ENCODE results near the gene RNF111.
A peak's percentile ranks its signal among the peaks of the same experiment; 100 is the strongest.
"Not testable (repeated sequence)": the region's sequence is repeated elsewhere in the genome, so short reads cannot be mapped to it uniquely, and the experiment has no call there.

Gene RNF111

GRCh38 chr15:59120937-59121336 lies 133.5 kb downstream of the RNF111 start:
- no peak for DNase-seq

GRCh38 chr15:59124261-59124660 lies 136.8 kb downstream of the RNF111 start:
- DNase-seq: no peak

More at GRCh38 chr15:59120937-59121336, 133.5 kb downstream of the RNF111 start:
- intact Hi-C loops (cut with DNase I): no loop called here

GRCh38 chr15:59125683-59126082 lies 138.2 kb downstream of the RNF111 start:
- DNase-seq; intact Hi-C loops (cut with DNase I): not testable (repeated sequence)

More at GRCh38 chr15:59124261-59124660, 136.8 kb downstream of the RNF111 start:
- intact Hi-C loops (cut with DNase I): no loop called here

GRCh38 chr15:59127255-59127654 lies 139.8 kb downstream of the RNF111 start:
- DNase-seq; intact Hi-C loops (cut with DNase I): not testable (repeated sequence)

GRCh38 chr15:59131456-59131855 lies 144.0 kb downstream of the RNF111 start:
- no peak for DNase-seq
- intact Hi-C loops (cut with DNase I): no loop called here

GRCh38 chr15:59131969-59132562 lies 144.6 kb downstream of the RNF111 start:
- no peak for DNase-seq
- intact Hi-C loops (cut with DNase I): no loop called here

GRCh38 chr15:59133929-59134427 lies 146.5 kb downstream of the RNF111 start:
- DNase-seq: no peak
- intact Hi-C loops (cut with DNase I): no loop called here

- intact Hi-C loops (cut with DNase I): no loop called here
- no peak for DNase-seq
Observed at GRCh38 chr15:59137566-59137965, 150.1 kb downstream of the RNF111 start.

GRCh38 chr15:59138243-59138642 lies 150.8 kb downstream of the RNF111 start:
- intact Hi-C loops (cut with DNase I): no loop called here
- DNase-seq: peak in 1 of 10 donors; percentile 20

- DNase-seq: no peak
- intact Hi-C loops (cut with DNase I): no loop called here
Observed at GRCh38 chr15:59140422-59141226, 153.2 kb downstream of the RNF111 start.

- DNase-seq: no peak
- intact Hi-C loops (cut with DNase I): no loop called here
Observed at GRCh38 chr15:59143281-59143680, 155.8 kb downstream of the RNF111 start.

- intact Hi-C loops (cut with DNase I): loop anchor here (2.0 kb wide), 1 partner anchor 348 kb away; no protein-coding TSS in a partner anchor
- peak in 2 of 10 donors; percentile 27 for DNase-seq
Observed at GRCh38 chr15:59144594-59144993, 157.1 kb downstream of the RNF111 start.
